ENCODE measurements around the gene MS4A2.
"Not testable (repeated sequence)": the region's sequence is repeated elsewhere in the genome, so short reads cannot be mapped to it uniquely, and the experiment has no call there.

The MS4A2 gene

GRCh38 chr11:60104471-60105115 lies 16.1 kb downstream of the MS4A2 start:
- not testable (repeated sequence) for DNase-seq

DNA sequence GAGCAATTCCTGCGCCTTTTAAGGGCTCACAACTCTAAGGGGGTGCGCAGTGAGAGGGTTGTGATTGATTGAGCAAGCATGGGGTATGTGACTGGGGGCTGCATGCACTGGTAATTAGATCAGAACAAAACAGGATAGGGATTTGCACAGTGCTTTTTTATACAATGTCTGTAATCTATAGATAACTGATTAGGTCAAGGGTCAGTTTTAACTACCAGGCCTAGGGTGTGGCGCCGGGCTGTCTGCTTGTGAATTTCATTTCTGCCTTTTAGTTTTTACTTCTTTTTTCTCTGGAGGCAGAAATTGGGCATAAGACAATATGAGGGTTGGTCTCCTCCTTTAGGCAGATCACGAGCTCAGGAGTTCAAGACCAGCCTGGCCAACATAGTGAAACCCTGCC lies 20.2 kb downstream of the MS4A2 start:
- DNase-seq = not testable (repeated sequence)

- DNase-seq = no peak
Observed at GRCh38 chr11:60111793-60112192, 23.3 kb downstream of the MS4A2 start.

DNA sequence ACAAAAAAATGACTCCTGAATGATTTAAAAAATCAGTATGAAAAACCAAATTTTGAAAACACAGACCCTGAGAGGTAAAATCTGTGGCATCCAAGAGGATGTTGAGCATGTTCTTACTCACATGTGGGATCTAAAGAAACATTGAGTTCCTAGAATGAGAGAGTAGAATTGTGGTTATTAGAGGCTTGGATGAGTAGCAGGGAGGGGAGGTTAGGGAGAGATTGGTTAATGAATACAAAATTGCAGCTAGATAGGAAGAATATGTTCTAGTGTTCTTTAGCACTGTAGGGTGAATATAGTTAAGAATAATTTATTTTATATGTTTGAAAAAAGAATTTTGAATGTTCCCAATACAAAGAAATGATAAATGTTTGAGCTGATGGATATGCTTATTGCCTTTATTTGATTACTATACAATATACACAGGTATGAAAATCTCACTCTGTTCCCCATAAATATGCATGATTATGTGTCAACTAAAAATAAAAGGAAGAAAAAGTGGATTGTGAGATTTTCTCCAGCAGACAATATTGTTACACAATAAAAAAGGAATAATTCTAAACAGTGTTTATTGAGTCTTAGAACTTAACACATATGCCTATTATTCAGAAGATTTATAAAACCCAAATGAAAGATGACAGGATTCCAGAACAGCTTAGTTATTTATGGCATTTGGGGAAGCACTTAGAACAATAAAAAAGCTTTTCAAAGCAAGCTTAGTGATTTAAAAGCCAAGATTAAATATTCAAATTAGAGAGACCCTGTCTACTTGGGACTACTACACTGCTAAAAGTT lies 28.7 kb downstream of the MS4A2 start:
- DNase-seq = no peak

GRCh38 chr11:60118338-60118737 lies 29.9 kb downstream of the MS4A2 start:
- no peak for DNase-seq

- no peak for DNase-seq
Observed at GRCh38 chr11:60119710-60120109, 31.2 kb downstream of the MS4A2 start.

DNA sequence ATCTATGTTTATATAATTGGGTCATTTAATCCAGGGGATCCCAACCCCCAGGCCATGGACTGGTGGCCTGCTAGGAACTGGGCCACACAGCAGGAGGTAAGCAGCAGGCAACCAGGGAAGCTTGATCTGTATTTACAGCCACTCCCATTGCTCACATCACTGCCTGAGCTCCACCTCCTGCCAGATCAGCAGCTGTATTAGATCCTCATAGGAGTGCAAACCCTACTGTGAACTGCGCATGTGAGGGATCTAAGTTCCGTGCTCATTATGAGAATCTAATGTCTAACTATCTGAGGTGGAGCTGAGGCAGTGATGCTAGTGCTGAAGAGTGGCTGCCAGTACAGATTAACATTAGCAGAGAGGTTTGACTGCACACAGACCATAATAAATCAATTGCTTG lies 32.8 kb downstream of the MS4A2 start:
- no peak for DNase-seq

DNA sequence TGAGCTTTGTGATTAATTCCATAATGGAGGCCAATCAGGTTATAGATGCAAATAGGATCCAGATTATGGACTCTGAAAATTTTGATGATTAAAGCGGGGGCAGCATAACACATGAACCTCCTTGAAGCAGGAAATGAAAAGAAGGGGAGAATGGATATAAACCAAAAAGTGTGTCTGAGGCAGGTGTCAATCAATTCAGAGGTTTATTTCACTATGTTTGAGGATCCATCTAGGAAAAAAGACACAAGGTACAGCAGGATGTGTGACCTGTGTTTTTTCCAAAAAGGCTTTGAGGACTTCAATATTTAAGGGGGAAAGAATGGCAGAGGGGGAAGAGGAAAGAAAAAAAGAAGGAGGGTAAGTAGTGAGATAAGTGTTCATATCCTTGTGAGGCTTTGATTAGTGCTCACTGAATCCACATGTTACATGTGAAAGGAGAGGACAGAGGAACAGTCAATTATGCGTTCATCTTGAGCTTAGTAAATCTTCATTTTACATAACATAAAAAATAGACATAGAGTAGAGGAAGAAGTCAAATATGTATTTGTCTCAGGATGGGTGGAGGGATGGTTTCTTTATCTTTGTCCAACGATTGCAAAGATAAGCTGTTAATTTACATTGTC lies 34.1 kb downstream of the MS4A2 start:
- no peak for DNase-seq

DNA sequence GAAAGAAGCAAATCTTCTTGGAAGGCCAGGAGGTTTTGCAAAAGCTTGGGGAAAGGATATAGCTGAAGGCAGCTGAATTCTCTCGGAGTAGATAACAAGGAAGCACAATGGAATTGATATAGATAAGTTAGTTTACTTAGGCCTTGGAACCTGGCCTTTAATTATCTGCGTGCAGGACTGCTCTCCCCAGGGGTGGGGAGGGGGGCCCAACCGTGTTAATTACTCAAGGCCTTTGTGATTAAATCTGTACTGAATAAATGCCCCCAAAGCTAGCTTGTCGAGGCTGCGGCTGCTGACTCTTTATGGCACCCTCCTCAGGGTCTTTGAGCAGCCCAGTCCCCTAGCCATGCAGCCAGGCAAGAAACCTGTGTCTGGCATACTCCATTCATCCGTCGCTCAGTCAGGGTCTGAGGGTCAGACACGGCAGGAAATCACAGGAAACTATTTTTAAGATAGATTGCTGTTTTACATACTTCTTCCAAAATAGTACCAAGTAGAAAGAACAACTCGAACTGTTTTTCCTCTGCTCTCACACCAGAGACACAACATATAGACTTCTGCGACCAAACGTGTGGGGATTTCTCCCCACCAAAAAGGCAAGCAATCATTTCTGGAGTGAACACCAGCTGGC lies 36.5 kb downstream of the MS4A2 start:
- DNase-seq = no peak

DNA sequence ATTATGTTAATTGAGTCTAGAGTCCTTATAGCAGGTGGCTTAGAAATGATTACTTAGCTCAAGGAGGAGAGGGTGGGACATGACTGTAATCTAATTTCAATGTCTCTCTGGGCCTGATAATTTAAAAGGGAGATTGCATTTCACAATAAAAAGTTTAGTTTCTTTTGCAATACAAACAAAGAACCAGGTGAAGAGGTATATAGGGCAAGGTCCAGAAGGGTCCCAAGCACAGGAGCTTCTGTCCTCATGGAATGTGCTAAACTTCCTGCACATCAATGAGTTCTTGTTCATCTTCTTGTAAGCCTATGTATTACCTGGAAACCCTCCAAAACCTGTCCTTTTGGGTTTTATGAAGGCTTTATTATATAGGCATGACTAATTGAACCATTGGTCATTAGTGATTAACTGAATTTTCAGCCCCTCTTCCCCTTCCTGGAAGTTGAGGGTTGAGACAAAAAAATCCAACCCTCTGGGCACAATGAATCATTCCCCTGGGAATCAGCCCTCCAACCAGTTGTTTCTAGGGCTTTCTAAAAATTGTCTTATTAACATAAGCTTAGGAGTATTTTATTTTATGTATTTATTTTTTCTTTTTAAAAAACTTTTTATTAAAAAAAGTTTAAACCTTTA lies 37.6 kb downstream of the MS4A2 start:
- DNase-seq = no peak

- no peak for DNase-seq
Observed at GRCh38 chr11:60127311-60127811, 38.9 kb downstream of the MS4A2 start.

DNA sequence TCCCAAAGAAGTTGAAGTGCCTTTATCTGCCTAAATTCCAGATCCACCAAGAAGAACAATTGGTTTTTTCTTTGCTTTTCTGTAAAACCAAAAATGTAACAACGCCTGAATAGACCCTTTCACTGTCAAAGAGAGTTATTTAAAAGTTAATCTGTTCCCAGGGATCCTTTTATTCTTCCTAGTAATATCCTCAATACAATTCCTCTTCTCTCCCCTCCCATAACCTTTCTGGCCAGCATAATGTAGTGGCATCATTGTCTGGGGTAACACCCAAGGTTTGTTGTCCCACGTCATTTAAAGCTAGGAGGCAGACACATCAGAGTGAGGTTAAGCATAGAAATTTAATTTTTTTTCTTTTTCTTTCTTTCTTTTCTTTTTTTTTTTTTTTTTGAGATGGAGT lies 39.9 kb downstream of the MS4A2 start:
- no peak for DNase-seq

GRCh38 chr11:60128866-60129265 lies 40.4 kb downstream of the MS4A2 start:
- not testable (repeated sequence) for DNase-seq

DNA sequence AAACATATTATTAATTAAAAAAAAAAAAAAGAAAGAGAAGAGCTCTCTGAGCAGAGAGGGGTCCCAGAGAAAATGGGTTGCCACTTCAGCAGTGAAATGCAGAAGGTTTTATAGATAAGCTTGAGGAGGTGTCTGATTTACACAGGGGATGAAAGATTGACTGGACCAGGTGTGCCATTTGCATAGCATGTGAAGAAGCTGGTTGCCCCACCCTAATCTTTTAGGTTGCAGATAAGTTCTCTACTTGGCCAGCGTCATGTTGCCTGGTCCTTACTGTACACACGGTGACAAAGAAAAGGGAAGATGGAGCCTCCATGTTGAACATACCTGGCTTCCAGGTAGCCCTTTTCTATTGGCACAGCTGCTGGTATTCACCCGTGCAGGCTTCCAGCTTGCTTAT lies 41.4 kb downstream of the MS4A2 start:
- no peak for DNase-seq

DNA sequence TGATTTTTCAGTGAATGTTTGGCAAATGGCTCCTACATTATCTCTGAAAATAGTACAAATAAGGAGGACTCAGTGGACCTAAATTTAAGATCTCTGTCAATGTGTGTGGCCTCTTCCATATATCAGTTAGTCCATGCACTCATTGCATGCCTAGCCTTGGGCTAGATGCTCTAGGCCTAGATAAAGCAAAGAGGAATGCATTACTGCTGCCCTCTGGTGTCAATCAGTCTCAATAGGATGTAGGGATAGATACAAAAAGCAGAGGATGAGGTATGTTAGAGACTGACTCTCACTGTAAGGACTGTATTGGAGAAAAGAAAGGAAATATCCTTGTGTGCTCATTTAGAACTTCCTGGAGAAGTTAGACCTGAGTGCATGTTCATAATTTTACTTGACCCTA lies 42.0 kb downstream of the MS4A2 start:
- DNase-seq = no peak

- DNase-seq = no peak
Observed at GRCh38 chr11:60131912-60132311, 43.4 kb downstream of the MS4A2 start.

- DNase-seq = no peak
Observed at GRCh38 chr11:60133917-60134316, 45.5 kb downstream of the MS4A2 start.

- no peak for DNase-seq
Observed at GRCh38 chr11:60143768-60144167, 55.3 kb downstream of the MS4A2 start.

DNA sequence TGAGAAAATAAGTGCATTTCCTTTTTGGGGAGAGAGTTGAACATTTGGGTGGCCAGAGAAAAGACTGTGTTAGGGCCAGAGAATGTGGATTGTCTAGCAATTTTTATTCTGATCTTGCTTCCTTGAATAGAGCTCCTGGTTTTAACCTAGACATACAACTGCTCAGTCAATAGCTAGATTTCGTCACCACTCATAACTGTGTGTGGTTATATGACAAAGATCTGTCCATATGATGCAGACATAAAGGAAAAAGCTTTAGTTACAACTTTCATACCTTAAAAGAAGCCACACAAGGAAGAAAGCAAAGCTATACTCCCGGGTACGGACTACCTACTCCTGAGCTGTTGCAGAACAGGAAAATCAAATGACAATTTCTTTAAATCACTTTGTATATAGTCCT lies 57.2 kb downstream of the MS4A2 start:
- no peak for DNase-seq
